Epithelial cell of proximal tubule (primary cell): ENCODE data around the gene PACSIN1. TPM values are rescaled to one million over a fixed set of nuclear protein-coding genes. Genes with fewer than 3 reads are reported as not detected.

Source experiments
- DNase-seq: peaks from one replicate; pipeline ENCODE4 v3.0.0-alpha.2; 2011; ENCODE audit warnings: low read depth
- H3K4me3 ChIP-seq: 2 replicates; pipeline ENCODE4 v1.5.1; 2011; ENCODE audit warnings: low read depth, mild to moderate bottlenecking, low read length
- CTCF ChIP-seq: conservative IDR thresholded peaks from 2 replicates; pipeline ENCODE4 v1.5.1; 2012; ENCODE audit warnings: low read depth, mild to moderate bottlenecking, low read length
- total RNA-seq: library from RNA; depleted of rRNA; stranded (reverse); fragments of >200 nt; gene quantifications from 2 replicates; pipeline ENCODE4 v1.2.3, GENCODE V29; 2015

Gene PACSIN1
- total RNA-seq, 1 donor from 2014 or later, result 1.9 TPM

GRCh38 chr6:34534656-34535055, 68.8 kb downstream of the PACSIN1 start:
- no peak for TF ChIP-seq CTCF
- no peak overlapping the region for H3K4me3 ChIP-seq
- DNase-seq, result no peak

DNA sequence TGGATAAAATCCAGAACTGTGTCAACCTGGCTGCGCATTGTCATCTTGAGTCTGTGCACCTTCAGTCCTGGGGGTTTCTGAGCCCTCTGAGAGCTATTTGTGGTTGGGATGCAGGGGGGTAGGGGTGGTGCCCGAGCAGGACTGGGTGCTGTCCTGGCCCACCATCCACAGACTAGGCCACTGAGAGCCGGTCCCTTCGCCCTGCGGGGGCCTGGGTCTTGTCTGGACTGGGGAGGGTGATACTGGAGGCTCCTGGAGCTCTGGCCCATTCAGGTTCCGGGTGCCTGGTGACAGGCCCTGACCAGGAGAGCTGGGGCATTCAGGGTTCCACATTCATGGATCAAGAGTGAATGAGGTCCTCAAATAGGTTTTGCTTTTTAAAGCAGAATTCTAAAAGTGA, 69.3 kb downstream of the PACSIN1 start:
- TF ChIP-seq CTCF, result no peak
- no peak for DNase-seq
- no peak overlapping the region for H3K4me3 ChIP-seq

DNA sequence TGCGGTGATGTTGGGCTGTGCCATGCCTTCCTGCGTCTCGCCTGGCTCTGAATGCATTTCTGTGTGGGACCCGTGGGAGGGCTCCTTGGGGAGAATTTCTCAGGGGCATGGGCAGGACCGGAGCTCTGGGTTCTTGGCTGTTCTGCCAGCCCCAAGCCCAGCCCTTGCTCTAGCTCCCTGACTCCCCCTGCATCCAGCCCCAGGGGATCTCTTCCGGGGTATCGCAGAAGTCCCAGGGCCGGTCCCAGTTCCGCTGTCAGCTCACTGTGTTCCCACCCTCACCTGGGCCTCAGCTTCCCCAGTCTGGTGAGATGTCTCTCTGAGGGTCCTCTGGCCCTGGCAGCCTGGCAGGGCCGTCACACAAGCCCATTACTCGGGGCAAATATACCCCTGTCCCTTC, 69.8 kb downstream of the PACSIN1 start:
- DNase-seq, result no peak
- H3K4me3 ChIP-seq, result no peak overlapping the region
- TF ChIP-seq CTCF, result no peak

DNA sequence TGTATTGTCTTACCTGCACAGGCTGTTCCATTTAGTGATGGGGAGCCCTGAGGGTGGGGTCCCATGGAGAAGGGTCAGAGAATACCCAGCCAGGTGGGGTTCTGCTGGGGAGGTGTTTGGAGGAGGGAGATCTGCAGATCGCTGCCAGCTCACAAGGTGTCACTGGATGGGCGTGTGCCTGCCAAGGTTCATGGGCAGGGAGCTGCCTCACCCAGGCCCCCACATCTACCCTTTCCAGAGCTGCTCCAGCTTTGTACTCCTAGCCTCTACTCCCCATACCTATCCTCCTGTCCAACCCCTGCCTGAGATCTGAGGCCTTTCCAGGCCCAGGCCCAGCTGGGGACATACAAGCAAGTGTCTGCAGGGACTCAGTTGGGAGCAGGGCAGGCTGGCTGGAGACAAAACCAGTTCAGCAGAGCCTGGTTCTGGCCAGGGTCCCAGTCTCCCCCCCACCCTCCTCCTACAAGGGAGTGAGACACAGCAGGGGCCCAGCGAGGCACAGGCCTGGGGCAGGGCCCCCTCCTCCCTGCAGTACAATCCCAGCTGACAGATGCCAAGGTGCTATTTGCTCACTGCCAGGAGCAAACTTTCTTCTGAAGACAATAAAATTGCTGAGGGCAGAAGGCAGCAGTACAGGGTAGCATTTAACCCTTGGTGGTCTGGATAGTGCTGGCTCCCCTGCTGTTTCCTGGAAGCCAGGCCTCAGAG, 70.5 kb downstream of the PACSIN1 start:
- TF ChIP-seq CTCF, result no peak
- no peak for DNase-seq
- no peak overlapping the region for H3K4me3 ChIP-seq

- no peak for TF ChIP-seq CTCF
- H3K4me3 ChIP-seq, result no peak overlapping the region
- no peak for DNase-seq
Observed at GRCh38 chr6:34536959-34537848, 71.3 kb downstream of the PACSIN1 start.

DNA sequence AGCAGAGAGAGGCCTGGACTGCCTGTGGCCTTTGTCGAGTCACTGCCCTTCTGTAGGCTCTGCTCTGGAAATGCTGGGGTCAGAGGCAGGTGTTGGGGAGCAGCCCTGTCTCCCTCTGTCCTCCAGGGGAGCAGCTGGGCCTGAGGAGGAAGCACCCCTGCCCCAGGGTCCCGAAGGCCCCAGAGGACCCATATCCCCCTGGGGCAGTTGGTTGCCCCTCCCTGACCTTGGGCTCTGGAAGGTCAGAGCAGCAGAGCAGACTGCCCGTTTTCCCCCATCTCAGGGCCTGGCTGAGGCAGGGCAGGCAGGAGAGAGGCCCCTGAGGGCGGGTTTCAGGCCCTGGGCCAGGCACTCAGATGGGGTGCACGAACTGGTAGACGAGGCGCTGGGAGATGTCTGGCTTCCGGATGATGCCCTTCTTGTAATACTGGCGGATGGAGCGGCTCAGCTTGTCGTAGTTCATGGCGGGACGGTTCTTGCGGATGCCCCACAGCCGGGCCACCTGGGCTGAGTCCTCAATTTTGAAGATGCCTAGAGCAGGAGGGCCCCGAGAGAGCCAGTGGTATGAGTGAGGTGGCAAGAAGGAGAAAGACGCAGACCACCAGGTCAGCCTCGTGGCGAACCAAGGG, 72.2 kb downstream of the PACSIN1 start:
- TF ChIP-seq CTCF, result no peak
- no peak for DNase-seq
- H3K4me3 ChIP-seq, result no peak overlapping the region
